GM21723 (cell line): ENCODE data around the gene KDM5A.
"Not testable (repeated sequence)": the region's sequence is repeated elsewhere in the genome, so short reads cannot be mapped to it uniquely, and the experiment has no call there.

ENCODE experiments used
- ATAC-seq: cut with Tn5 transposase; IDR thresholded peaks from one replicate; pipeline ENCODE4 v1.9.1; 2021; ENCODE audit warnings: mild to moderate bottlenecking, moderate library complexity; ENCODE audit not compliant: unreplicated experiment

Gene KDM5A

DNA sequence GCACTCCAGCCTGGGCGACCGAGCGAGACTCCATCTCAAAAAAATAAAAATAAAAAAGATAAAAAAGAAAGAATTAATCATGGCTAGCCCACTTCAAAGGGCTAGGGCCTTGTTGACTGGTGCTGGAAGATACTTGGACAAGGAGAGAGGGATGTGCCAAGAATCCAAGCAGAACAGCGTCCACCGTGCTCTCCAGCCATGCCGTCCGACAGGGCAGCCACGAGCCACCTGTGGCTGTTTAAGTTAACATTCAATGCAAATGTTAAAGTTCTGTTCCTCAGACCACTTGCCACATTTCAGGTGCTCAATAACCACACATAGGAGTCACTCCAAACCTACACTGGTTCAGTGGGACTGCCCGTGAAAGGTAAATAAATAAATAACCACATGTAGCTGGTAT lies 147.9 kb downstream of the KDM5A start:
- no peak for ATAC-seq

DNA sequence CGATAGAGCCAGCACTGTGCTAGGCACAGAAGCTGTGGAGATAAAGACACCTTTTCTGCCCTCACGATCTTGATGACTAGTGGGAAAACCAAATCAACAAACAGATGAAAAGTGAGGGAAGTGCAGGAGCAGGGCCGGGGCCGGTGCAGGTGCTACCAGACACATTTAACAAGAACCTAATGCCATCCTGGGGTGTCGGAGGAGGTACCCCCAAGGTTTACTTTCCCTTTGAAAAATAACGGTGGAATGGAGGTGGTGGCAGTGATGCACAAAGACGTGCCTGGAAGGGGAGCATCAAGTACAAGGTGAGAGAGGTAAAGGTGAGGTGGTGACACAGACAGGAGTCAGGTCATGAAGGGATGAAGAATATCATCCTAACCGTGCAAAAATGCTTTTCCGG lies 148.6 kb downstream of the KDM5A start:
- ATAC-seq: no peak

DNA sequence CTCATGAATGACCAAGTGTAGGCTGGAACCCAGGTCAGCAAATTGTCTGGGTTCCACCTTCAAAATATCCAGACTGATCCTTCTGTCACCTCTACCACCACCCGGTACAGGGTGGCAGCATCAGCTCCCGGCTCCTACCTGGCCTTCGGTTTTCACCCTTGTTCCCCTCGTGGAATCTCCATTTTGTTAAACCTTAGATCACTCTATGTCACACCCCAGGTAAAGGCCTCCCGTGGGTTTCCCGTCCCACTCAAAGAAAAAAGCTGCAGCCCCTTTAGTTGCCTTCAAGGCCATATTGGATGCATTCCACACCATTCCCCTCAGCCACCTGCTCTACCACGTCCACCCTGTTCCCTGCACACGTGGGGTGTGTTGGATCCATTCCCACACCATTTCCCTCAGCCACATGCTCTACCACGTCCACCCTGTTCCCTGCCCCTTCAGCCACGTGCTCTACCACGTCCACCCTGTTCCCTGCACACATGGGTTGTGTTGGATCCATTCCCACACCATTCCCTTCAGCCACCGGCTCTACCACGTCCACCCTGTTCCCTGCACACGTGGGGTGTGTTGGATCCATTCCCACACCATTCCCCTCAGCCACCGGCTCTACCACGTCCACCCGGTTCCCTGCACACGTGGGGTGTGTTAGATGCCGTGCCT lies 150.3 kb downstream of the KDM5A start:
- ATAC-seq: no peak

DNA sequence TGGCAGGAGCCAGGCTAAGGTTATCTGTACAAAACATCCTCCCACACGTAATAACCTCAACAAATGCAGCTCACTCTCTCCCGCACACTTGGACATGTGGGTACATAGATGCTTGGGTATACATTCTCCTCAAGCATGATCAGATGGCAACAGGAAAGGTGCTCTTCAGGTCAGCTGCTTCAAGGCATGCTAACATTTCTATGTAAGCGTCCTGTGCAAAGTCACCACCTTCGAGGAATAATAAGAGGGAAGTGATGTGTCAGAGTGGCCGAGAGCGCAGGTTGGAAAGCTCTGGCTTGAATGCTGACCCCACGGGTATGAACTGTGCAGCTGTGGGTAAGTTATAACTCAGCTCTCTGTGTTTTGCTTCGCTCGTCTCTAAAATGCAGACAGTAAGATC lies 151.0 kb downstream of the KDM5A start:
- ATAC-seq: no peak

DNA sequence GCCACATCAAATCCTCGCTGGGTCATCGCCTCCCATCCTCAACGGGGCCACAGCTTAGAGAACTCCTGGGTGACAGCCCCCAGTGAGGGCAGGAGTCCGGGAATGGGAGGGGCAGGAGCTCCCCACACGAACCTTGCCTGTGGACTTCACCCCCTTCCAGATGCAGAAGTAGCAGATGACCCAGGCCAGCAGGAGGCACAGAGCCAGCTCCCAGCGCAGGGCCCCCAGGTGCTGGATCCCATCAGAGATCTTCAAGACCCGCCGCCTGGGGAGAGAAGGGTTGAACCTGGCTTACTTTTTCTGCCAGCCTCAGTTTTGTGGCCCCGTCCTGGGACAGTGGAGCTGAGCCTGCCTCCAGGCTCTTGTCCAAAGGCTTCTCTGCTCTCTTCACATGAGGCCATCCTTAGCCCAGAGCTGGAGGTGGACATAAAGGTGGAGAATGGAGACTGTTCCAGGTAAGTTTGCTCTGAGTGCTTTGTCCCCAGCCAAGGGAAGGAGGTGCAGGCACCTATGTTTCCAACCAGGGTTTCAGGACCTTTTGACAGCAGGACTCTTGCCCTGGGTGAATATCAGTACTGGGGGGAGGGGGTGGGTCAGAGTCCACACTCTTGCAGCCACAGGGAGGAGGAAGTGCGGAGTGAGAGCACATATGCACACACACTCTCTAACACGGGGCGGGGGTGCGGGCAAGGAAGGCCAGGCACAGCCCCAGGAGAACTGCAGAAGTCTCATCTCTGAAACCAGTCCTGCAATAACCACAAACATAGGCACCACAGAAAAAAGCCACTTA lies 151.9 kb downstream of the KDM5A start:
- no peak for ATAC-seq

DNA sequence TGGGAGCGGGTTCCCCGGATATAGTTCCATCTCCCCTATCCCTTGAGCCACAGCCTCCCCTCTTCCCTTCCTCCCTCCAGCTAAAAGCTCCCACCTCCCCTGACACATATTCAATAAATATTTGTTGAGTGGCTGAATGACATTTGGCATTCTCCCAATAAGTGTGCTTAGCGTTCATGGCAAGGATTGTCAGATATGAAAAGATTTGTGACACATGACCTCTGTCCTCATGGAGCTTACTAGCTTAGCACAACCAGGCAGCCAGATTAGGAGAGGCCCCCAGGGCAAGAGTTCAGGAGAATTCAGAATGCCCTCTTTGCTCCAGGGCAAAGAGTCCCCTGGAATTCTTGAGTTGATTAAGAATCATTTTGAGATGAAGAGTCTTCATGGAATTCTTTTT lies 152.7 kb downstream of the KDM5A start:
- ATAC-seq: no peak

DNA sequence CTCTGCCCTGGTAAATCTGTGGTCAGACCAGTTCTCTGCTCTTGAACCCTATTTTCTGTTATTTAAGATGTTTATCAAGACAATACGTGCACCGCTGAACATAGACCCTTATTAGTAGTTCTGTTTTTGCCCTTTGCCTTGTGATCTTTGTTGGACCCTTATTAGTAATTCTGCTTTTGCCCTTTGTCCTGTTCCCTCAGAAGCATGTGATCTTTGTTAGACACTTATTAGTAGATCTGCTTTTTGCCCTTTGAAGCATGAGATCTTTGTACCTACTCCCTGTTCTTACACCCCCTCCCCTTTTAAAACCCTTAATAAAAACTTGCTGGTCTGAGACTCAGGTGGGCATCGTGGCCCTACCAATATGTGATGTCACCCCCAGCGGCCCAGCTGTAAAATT lies 153.2 kb downstream of the KDM5A start:
- ATAC-seq: not testable (repeated sequence)

DNA sequence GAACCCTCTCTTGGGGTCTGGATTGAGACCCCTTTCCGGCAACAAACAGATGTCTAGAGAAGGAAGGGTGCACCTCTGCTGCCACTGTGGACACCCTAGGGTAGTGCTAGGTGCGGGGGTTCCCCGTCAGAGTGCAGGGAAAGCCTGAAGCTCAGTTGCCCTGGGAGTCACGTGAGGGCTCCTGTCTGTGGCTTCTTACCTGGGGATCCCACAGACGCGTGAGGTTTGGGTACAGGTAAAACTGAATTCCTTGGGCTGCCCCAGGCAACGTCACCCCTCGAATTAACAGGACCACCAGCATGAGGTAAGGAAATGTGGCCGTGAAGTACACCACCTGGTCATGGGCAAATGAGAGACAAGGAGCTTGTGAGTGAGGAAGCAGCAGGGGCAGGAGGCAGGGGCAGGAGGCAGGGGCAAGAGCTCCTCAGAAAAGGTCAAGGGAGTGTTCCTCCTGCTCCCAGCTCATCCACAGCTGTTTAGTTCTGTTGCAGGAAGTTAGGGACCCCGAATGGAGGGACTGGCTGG lies 154.2 kb downstream of the KDM5A start:
- no peak for ATAC-seq

DNA sequence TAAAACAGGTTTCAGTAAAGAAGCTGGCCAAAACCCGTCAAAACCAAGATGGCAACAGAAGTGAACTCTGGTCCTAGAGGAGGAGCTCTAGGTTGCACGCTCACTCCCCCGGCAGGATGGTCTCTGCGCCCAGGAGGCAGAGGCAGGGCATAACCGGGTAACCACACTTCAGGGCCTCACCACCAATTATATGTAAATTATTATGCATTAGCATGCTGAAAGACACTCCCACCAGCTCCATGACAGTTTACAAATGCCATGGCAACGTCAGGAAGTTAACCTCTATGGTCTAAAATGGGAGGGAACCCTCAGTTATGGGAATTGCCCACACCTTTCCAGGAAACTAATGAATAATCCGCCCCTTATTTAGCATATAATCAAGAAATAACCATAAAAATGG lies 155.1 kb downstream of the KDM5A start:
- ATAC-seq: no peak

DNA sequence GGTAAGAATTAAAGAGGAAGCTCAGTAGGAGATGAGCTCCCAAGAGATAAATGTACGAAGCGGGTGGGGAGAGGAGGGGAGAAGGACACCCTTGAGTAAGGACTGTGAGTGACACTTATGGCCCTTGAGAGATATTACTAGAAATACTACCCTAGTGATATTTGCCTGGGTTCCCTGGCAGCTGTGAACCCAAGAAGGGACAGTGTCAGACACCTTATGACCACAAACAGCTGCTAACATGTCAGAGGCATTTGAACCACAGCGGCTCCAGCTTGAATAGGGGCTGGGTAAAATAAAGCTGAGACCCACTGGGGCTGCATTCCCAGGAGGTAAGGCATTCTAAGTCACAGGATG lies 155.5 kb downstream of the KDM5A start:
- no peak for ATAC-seq

DNA sequence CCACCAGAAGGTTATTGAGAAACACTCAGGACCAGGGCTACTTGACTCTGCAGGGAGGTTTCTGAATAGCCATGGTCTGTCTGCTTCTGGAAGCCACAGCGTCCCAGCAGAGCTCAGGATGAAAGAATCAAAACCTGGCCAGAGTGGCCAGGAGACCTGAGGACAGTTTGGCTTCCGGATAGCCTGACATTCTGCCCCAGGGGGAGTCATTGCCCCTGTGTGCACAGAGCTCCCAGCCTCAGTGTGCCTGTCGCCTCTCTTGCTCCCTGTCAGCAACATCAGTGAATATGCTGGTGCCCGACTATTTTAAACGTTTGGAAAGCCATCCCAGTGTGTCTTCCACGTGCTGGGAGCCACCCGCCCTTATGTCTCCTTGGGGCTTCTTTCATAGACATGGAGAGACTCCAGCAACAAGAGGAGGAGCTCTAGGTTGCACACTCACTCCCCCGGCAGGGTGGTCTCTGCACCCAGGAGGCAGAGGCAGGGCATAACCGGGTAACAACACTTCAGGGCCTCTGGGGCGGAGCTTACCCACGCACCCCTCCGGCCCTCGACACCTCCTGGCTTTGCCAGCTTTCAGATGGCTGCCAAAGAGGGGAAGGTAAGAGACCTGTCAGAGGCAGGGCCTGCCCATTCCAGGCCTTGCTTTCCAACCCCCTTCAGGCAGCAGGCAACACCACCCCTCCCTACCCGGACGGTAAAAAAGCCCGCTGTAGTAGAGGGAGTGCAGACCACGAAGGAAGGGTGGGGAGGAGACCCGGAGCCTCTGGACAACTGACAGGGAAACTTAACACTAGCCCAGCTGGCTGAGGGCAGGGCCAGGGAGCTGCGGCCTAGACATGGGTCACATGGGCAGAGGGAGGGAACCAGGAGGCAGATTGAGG lies 156.1 kb downstream of the KDM5A start:
- ATAC-seq: no peak

DNA sequence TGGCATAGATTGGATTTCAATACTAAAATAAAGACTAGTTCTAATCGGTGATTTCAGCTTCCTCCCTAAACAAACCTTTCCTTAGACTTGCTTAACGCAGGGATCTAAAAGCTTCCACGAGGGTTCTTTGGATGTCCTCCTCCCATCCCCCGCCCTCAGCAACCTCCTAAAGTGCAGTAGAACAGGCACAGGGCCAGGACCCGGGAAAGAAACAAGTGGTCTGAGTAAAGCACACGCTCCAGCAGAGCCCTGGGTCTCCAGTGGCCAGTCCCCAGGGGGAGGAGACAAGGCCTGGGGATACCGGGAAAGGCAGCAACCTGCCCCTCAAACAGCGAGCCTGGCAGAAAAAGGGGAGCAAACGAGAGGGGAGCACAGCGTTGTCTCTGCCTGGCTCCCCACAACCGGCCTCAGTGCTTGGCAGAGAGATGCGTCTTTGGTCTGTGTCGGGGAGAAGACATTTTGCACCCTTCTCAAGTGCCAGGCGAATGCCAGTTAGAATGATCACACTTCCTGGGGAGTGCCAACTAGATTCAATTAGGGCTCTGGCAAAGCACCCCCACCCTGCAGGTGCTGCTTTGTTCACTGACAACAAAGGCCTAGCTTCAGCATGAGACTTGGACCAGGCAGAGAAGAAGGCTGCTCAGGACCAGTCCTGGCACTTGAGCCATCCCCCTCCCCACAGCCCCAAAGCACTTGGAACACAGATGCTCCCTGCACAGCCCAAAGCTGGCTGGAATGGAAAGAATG lies 158.0 kb downstream of the KDM5A start:
- no peak for ATAC-seq
